Left lung (tissue), 10 donors: ENCODE measurements around the gene SKA3. TPM values are rescaled to one million over a fixed set of nuclear protein-coding genes. Genes with fewer than 3 reads are reported as not detected.
"Not testable (repeated sequence)": the region's sequence is repeated elsewhere in the genome, so short reads cannot be mapped to it uniquely, and the experiment has no call there.

Experiments
- ATAC-seq: fragments of 200-7000 bp; cut with Tn5 transposase; one replicate; pipeline ENCODE4 v1.9.1; 2020; ENCODE audit warnings: moderate library complexity
- DNase-seq, 4 donors: peaks; one replicate each; pipeline ENCODE4 v3.0.0-alpha.2; 2013 to 2020
- H3K27ac ChIP-seq, 2 donors: fragments of 200-600 bp; sonication (generic) in 1 of 2; one replicate each; pipeline versions ENCODE4 v1.5.0 to v1.8.0; 2020 to 2021
- H3K27me3 ChIP-seq, 2 donors: fragments of 200-600 bp; sonication (generic) in 1 of 2; one replicate each; pipeline versions ENCODE4 v1.5.0 to v1.8.0; 2020 to 2021
- H3K36me3 ChIP-seq, 2 donors: fragments of 200-600 bp; sonication (generic) in 1 of 2; one replicate each; pipeline versions ENCODE4 v1.5.0 to v1.8.0; 2020 to 2021
- H3K4me1 ChIP-seq, 2 donors: fragments of 200-600 bp; one replicate each; pipeline ENCODE4 v1.8.0; 2021
- H3K4me3 ChIP-seq, 2 donors: fragments of 200-600 bp; sonication (generic) in 1 of 2; one replicate each; pipeline versions ENCODE4 v1.5.0 to v1.8.0; 2020 to 2021; ENCODE audit warnings: mild to moderate bottlenecking in 1 of 2
- H3K9me3 ChIP-seq, 2 donors: fragments of 200-600 bp; sonication (generic) in 1 of 2; one replicate each; pipeline versions ENCODE4 v1.5.0 to v1.8.0; 2020 to 2021
- CTCF ChIP-seq, 2 donors: fragments of 200-600 bp; sonication (generic) in 1 of 2; IDR thresholded peaks; one replicate each; pipeline versions ENCODE4 v1.5.0 to v1.8.0; 2021; ENCODE audit warnings: antibody characterized with exemption in 2 of 2
- intact Hi-C, 2 donors: fragments of 100-400 bp; cut with DNase I; formaldehyde crosslinking; loops; one replicate each; pipeline versions ENCODE4 v1.11.2 to v1.14.2; 2022
- polyA plus RNA-seq, 6 donors: library from polyadenylated mRNA; unstranded; fragments of 120-200 nt; gene quantifications; one replicate each; pipeline ENCODE4 v1.2.1, GENCODE V29; 2013; ENCODE audit not compliant: insufficient read length in 6 of 6
- total RNA-seq, 2 donors: library from RNA; stranded (reverse); fragmentation: NEBNext Ultra II Directional; extraction: Animal tissue kit (Norgen Biotek cat#: 25700); gene quantifications; one replicate each; pipeline ENCODE4 v1.2.1, GENCODE V29; 2021
- donor health status: DM: no; HTN: yes; CAD: no.
- donor health status: DM: no; HTN: no; CAD: no.

SKA3 gene
- total and polyA plus RNA-seq, 8 donors = 2.0 to 17.6 (median 10.2) TPM

- Histone ChIP-seq H3K4me3 (no peak overlapping the region), H3K36me3 (no peaks in the 10 kb centered on the region), H3K4me1 (no peaks in the 10 kb centered on the region), H3K27me3 (no peaks in the 10 kb centered on the region), H3K9me3 (peaks cover 0 to 2% of the 10 kb centered on the region in 2 donors), H3K27ac (no peak overlapping the region)
- no peak for TF ChIP-seq CTCF (IDR thresholded peaks at IDR 0.05)
- intact Hi-C loops = no loop called here
- DNase-seq (no peak), ATAC-seq (no peak)
Measured at GRCh38 chr13:21202767-21203531, 26.6 kb upstream of the SKA3 start.

- H3K4me3 ChIP-seq, H3K27ac ChIP-seq, intact Hi-C loops, H3K36me3 ChIP-seq, DNase-seq, H3K9me3 ChIP-seq, ATAC-seq, H3K4me1 ChIP-seq, H3K27me3 ChIP-seq: not testable (repeated sequence)
Measured at GRCh38 chr13:21201456-21202190, 25.3 kb upstream of the SKA3 start.

GRCh38 chr13:21198391-21198790, 22.0 kb upstream of the SKA3 start:
- H3K27me3 ChIP-seq, H3K36me3 ChIP-seq, H3K27ac ChIP-seq: not testable (repeated sequence)

GRCh38 chr13:21197606-21198225, 21.4 kb upstream of the SKA3 start:
- not testable (repeated sequence) for ATAC-seq

More at GRCh38 chr13:21198391-21198790, 22.0 kb upstream of the SKA3 start:
- intact Hi-C loops, ATAC-seq, H3K4me1 ChIP-seq, H3K4me3 ChIP-seq, DNase-seq, H3K9me3 ChIP-seq: not testable (repeated sequence)

GRCh38 chr13:21194756-21195155, 18.4 kb upstream of the SKA3 start:
- H3K4me3 ChIP-seq, DNase-seq, H3K4me1 ChIP-seq, H3K9me3 ChIP-seq, intact Hi-C loops, ATAC-seq, H3K27me3 ChIP-seq, H3K27ac ChIP-seq, H3K36me3 ChIP-seq: not testable (repeated sequence)

More at GRCh38 chr13:21197606-21198225, 21.4 kb upstream of the SKA3 start:
- intact Hi-C loops, H3K4me3 ChIP-seq, H3K4me1 ChIP-seq, DNase-seq, H3K27ac ChIP-seq, H3K9me3 ChIP-seq, H3K36me3 ChIP-seq, H3K27me3 ChIP-seq: not testable (repeated sequence)

GRCh38 chr13:21186410-21186809, 10.1 kb upstream of the SKA3 start:
- H3K27ac ChIP-seq, H3K9me3 ChIP-seq, H3K36me3 ChIP-seq, H3K4me3 ChIP-seq, H3K4me1 ChIP-seq, ATAC-seq, H3K27me3 ChIP-seq, intact Hi-C loops, DNase-seq: not testable (repeated sequence)

GRCh38 chr13:21181671-21182070, 5.3 kb upstream of the SKA3 start:
- Histone ChIP-seq H3K9me3 (no peaks in the 10 kb centered on the region), H3K4me1 (peaks cover 7 to 14% of the 10 kb centered on the region in 2 donors), H3K27me3 (no peaks in the 10 kb centered on the region), H3K4me3 (no peak overlapping the region), H3K27ac (no peak overlapping the region), H3K36me3 (no peaks in the 10 kb centered on the region)
- no peak for DNase-seq
- TF ChIP-seq CTCF (IDR thresholded peaks at IDR 0.05) = no peak
- intact Hi-C loops = no loop called here
- ATAC-seq = no peak
